Astrocyte of the cerebellum (primary cell): Measurements from ENCODE around the gene EOLA2.
"Not testable (repeated sequence)": the region's sequence is repeated elsewhere in the genome, so short reads cannot be mapped to it uniquely, and the experiment has no call there.

Experiments used
- DNase-seq: peaks from one replicate; pipeline ENCODE4 v3.0.0-alpha.2; 2011; ENCODE audit warnings: low read depth
- H3K4me3 ChIP-seq: 2 replicates; pipeline ENCODE4 v1.5.1; 2011; ENCODE audit warnings: mild to moderate bottlenecking, low read depth, low read length, moderate library complexity
- CTCF ChIP-seq: IDR thresholded peaks from 2 replicates; pipeline ENCODE4 v1.5.1; 2012; ENCODE audit warnings: low read length, low read depth, moderate library complexity, mild to moderate bottlenecking; ENCODE audit errors: missing control alignments
- in situ Hi-C: cut with HindIII; loops from 2 replicates; pipeline ENCODE4 v1.10.0; 2017; ENCODE audit warnings: low sequenced_read_pairs

Gene EOLA2

GRCh38 chrX:149908308-149908707, 30.0 kb downstream of the EOLA2 start:
- in situ Hi-C loops: no loop called here
- TF ChIP-seq CTCF: no peak
- no peak for DNase-seq
- H3K4me3 ChIP-seq: no peak overlapping the region

GRCh38 chrX:149903889-149904748, 34.2 kb downstream of the EOLA2 start:
- DNase-seq: no peak
- in situ Hi-C loops: no loop called here
- H3K4me3 ChIP-seq: no peak overlapping the region
- TF ChIP-seq CTCF: peak; percentile 27

- in situ Hi-C loops: no loop called here
- no peak for TF ChIP-seq CTCF
- H3K4me3 ChIP-seq: no peak overlapping the region
- no peak for DNase-seq
Measured at GRCh38 chrX:149898554-149898953, 39.7 kb downstream of the EOLA2 start.

- DNase-seq, H3K4me3 ChIP-seq, in situ Hi-C loops: not testable (repeated sequence)
Measured at GRCh38 chrX:149890828-149891227, 47.5 kb downstream of the EOLA2 start.
